Spleen (tissue), 7 donors: ENCODE measurements around the gene SLC2A4.

Experiments used
- POLR2AphosphoS5 ChIP-seq, 3 donors: sonication (generic); formaldehyde crosslinking; IDR thresholded peaks; one replicate each; pipeline ENCODE4 v1.5.1; 2017; ENCODE audit warnings: antibody characterized with exemption in 3 of 3
- TF ChIP-seq, protein P1 (sequence below), 11 experiments: fragments of 200-600 bp in 7 of 11; fragments of 450-650 bp in 4 of 11; sonication (generic) in 4 of 11; IDR thresholded peaks in 8 of 11; conservative IDR thresholded peaks in 3 of 11; 1 replicate in 7 of 11; 2 replicates in 4 of 11; pipeline versions ENCODE4 v1.4.0 to v1.8.0; 2016 to 2021; ENCODE audit warnings: antibody characterized with exemption in 11 of 11, inconsistent platforms in 4 of 11, mild to moderate bottlenecking in 1 of 11
- donor health status: DM: no; HTN: no; CAD: no; lungs with moderate emphysema.
- donor health status: DM: no; HTN: no; CAD: no.
- donor health status: DM: no; HTN: no; CAD: no.

DNA sequence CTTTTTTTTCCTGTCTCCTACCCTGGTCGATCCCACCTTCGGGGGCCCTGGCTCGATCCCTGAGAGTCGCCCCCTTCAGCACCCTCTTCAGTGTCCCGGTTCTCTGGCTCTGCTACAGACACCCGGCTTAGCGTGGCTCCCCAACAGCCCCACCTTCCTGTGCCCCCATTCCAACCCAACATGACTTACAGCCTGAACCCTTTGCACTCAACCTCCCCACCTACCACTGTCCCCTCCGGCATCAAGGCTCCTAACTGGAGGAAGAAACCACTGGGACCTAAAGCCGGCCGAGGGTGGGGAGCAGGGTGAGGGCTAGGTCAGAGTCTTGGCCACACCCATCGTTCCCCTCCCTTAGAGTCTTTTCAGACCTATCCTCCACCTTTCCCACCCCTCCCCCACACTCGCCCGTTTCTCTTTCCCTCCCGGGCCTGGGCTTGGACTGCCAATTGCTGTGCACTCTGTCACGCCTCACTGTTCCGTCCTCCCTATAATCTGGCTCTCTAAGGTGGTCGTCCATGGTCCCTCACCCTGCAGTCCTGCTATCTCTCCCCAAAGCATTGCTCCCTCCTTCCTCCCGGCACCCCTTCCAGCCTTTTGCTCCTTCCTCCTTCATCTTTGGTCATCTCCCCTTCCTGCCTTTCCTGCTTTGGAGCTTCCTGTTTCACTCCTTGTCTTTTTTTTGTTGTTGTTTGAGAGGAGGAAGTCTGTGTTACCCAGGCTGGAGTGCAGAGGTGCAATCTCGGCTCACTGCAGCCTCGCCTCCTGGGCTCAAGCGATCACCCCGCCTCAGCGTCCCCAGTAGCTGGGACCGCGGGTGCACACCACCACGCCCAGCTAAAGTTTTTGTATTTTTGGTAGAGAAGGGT lies 18.4 kb upstream of the SLC2A4 start:
- TF ChIP-seq, protein P1, sequence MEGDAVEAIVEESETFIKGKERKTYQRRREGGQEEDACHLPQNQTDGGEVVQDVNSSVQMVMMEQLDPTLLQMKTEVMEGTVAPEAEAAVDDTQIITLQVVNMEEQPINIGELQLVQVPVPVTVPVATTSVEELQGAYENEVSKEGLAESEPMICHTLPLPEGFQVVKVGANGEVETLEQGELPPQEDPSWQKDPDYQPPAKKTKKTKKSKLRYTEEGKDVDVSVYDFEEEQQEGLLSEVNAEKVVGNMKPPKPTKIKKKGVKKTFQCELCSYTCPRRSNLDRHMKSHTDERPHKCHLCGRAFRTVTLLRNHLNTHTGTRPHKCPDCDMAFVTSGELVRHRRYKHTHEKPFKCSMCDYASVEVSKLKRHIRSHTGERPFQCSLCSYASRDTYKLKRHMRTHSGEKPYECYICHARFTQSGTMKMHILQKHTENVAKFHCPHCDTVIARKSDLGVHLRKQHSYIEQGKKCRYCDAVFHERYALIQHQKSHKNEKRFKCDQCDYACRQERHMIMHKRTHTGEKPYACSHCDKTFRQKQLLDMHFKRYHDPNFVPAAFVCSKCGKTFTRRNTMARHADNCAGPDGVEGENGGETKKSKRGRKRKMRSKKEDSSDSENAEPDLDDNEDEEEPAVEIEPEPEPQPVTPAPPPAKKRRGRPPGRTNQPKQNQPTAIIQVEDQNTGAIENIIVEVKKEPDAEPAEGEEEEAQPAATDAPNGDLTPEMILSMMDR (IDR thresholded peaks at IDR 0.05 in 8 of 11, conservative IDR thresholded peaks at IDR 0.05 in 3 of 11): no peak
- TF ChIP-seq POLR2AphosphoS5 (IDR thresholded peaks at IDR 0.05): no peak
